Aorta (tissue), 5 donors: ENCODE data around the gene IST1. TPM values are rescaled to one million over a fixed set of nuclear protein-coding genes. Genes with fewer than 3 reads are reported as not detected.
A peak's percentile ranks its signal among the peaks of the same experiment; 100 is the strongest.

Experiments used
- ATAC-seq: fragments of 200-7000 bp; cut with Tn5 transposase; one replicate; pipeline ENCODE4 v1.9.1; 2022; ENCODE audit warnings: moderate library complexity; ENCODE audit not compliant: low FRiP score
- DNase-seq, 2 donors: peaks; one replicate each; pipeline ENCODE4 v3.0.0-alpha.2; 2020
- H3K27ac ChIP-seq, 2 donors: one replicate each; pipeline ENCODE4 v1.5.1; 2013; ENCODE audit warnings: low read length in 2 of 2, mild to moderate bottlenecking in 2 of 2, moderate library complexity in 2 of 2, control low read depth in 1 of 2, inconsistent platforms in 1 of 2, low read depth in 1 of 2
- H3K27me3 ChIP-seq, 2 donors: one replicate each; pipeline ENCODE4 v1.6.1; 2013; ENCODE audit warnings: control low read depth in 1 of 2, low read length in 1 of 2, mild to moderate bottlenecking in 1 of 2, moderate library complexity in 1 of 2; ENCODE audit not compliant: insufficient read depth in 2 of 2, control insufficient read depth in 1 of 2
- H3K36me3 ChIP-seq, 2 donors: one replicate each; pipeline ENCODE4 v1.6.1; 2013; ENCODE audit warnings: control low read depth in 1 of 2, low read length in 1 of 2, mild to moderate bottlenecking in 1 of 2; ENCODE audit not compliant: insufficient read depth in 2 of 2, control insufficient read depth in 1 of 2
- H3K4me1 ChIP-seq, 2 donors: one replicate each; pipeline ENCODE4 v1.6.1; 2013; ENCODE audit warnings: low read length in 2 of 2, control low read depth in 1 of 2, mild to moderate bottlenecking in 1 of 2, moderate library complexity in 1 of 2; ENCODE audit not compliant: insufficient read depth in 2 of 2, control insufficient read depth in 1 of 2
- H3K4me3 ChIP-seq, 2 donors: one replicate each; pipeline ENCODE4 v1.5.1; 2013; ENCODE audit warnings: low read length in 2 of 2, control low read depth in 1 of 2, mild to moderate bottlenecking in 1 of 2
- H3K9me3 ChIP-seq: one replicate; pipeline ENCODE4 v1.6.1; 2013; ENCODE audit warnings: mild to moderate bottlenecking, low read length; ENCODE audit not compliant: control insufficient read depth
- WGBS, 2 donors: extraction: QIAGEN DNeasy Blood & Tissue Kit; methylation state at CpG; one replicate each; pipeline ENCODE4 v1.1.7; 2013; 5-methylcytosine and 5-hydroxymethylcytosine counted together
- intact Hi-C, 2 donors: fragments of 100-400 bp; cut with DNase I; formaldehyde crosslinking; loops; one replicate each; pipeline versions ENCODE4 v1.14.2 to v1.15.0; 2022
- polyA plus RNA-seq, 2 donors: library from polyadenylated mRNA; stranded (reverse); fragments of 200-250 nt; gene quantifications; one replicate each; pipeline ENCODE4 v1.2.3, GENCODE V29; 2013
- total RNA-seq, 2 donors: library from RNA; stranded (reverse); fragmentation: NEBNext Ultra II Directional; extraction: Animal tissue kit (Norgen Biotek cat#: 25700); gene quantifications; one replicate each; pipeline ENCODE4 v1.2.1, GENCODE V29; 2021
- donor health status: healthy with polysubstance abuse.
- donor health status: Bipolar disorder and iron deficiency.
- donor health status: DM: no; HTN: no; CAD: no.
- donor health status: DM: no; HTN: no; CAD: no.
- donor health status: DM: yes; HTN: yes; CAD: no.

IST1 gene
- total and polyA plus RNA-seq, 4 donors, result 52.5 to 202 (median 151) TPM

DNA sequence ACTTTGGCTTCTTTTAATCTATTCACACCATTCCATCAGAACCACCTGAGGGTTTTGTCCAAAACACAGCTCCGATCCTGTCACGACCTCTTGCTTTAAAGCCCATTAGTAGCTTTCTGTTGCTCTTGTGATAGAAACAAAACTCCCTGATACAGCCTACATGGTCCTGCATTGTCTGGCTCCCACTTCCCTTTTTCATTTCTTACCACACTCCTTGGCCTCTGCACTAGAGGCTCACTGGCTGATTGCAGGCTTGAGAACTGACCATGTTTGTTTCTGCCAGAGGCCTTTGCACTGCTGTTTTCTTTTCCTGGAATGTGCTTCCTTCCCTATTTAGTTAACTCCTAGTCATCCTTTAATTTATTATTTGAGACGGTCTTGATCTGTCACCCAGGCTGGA, 23.7 kb downstream of the IST1 start:
- WGBS, 2 donors, result 67 to 69% methylated on average over 3 of the region's 3 CpGs

DNA sequence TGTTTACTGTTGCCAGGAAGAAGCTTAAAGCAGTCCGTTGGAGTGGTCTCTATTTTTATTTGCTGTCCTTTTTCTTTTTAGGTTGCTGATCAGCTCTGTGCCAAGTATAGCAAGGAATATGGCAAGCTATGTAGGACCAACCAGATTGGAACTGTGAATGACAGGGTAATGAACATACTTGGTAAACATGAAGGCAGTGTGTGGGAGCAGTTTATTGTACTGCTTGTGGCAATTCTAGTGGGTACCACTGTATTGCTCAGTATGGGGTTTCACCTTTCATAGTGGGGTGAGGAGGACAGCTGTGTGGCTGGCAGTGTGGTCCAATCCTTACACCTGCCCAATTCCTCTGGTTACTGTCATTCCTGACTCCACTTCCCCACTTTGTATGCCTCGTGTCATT, 25.3 kb downstream of the IST1 start:
- whole genome bisulfite sequencing, 2 donors, result 70 to 73% methylated on average over 2 of the region's 2 CpGs
- ATAC-seq (no peak), DNase-seq (no peak)
- Histone ChIP-seq H3K27ac (no peak overlapping the region), H3K36me3 (peaks cover 10 to 21% of the 10 kb centered on the region in 2 donors), H3K4me1 (no peaks in the 10 kb centered on the region), H3K4me3 (no peak overlapping the region), H3K9me3 (no peaks in the 10 kb centered on the region), H3K27me3 (no peaks in the 10 kb centered on the region)
- intact Hi-C loops, result no loop called here

More for the DNA sequence above, 23.7 kb downstream of the IST1 start:
- no peak overlapping the region for H3K4me3 ChIP-seq
- no peak for ATAC-seq
- intact Hi-C loops, result no loop called here
- no peak overlapping the region for H3K27ac ChIP-seq
- peaks cover 10 to 21% of the 10 kb centered on the region in 2 donors for H3K36me3 ChIP-seq
- H3K4me1 ChIP-seq, result peaks cover 0 to 5% of the 10 kb centered on the region in 2 donors
- no peak for DNase-seq
- H3K9me3 ChIP-seq, result no peaks in the 10 kb centered on the region
- H3K27me3 ChIP-seq, result no peaks in the 10 kb centered on the region

DNA sequence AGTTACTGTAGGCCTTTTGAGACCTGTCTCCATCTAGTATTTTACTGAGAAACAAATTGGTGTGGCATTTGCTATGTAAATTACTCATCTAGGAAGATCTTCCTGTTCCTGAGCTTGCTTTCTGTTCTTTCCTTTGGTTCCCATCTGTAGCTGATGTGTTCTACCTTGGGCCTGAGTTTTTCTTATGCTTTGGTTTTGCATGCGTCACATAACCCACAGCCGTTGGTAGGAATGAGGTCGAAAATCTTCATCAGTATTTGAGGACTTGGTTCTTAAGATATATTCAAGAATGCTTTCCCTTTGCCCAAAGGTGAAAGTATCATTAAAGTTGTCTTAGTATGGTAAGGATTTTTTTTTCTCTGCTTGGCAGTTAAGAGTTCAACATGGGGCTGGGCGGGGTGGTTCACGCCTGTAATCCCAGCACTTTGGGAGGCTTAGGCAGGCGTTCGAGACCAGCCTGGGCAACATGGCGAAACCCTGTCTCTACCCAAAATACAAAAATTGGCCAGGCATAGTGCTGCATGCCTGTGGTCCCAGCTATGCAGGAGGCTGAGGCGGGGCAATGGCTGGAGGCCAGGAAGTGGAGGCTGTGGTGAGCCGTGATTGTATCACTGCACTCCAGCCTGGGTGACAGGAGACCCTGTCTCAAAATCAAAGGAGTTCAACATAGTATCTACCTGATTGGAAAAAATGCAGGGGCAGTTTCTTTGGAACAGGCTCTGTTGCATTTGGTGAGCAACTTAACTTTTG, 28.8 kb downstream of the IST1 start:
- H3K4me1 ChIP-seq, result peaks cover 1 to 6% of the 10 kb centered on the region in 2 donors
- intact Hi-C loops, result no loop called here
- no peak for ATAC-seq
- no peaks in the 10 kb centered on the region for H3K27me3 ChIP-seq
- peaks cover 11 to 21% of the 10 kb centered on the region in 2 donors for H3K36me3 ChIP-seq
- no peaks in the 10 kb centered on the region for H3K9me3 ChIP-seq
- WGBS, 2 donors, result 83 to 86% methylated on average over 10 of the region's 10 CpGs
- no peak for DNase-seq
- H3K4me3 ChIP-seq, result no peak overlapping the region
- no peak overlapping the region for H3K27ac ChIP-seq

GRCh38 chr16:71924710-71925109, 29.4 kb downstream of the IST1 start:
- intact Hi-C loops, result loop anchor here in 1 of 2 donors (5.0 kb wide), 1 partner anchor 42 kb away; the partner anchor contains the start of gene ZNF821
- 93 to 94% methylated on average over 2 of the region's 2 CpGs for WGBS, 2 donors
- H3K4me1 ChIP-seq, result peaks cover 1 to 6% of the 10 kb centered on the region in 2 donors
- ATAC-seq, result no peak
- DNase-seq, result no peak
- no peak overlapping the region for H3K4me3 ChIP-seq
- no peak overlapping the region for H3K27ac ChIP-seq
- peaks cover 9 to 18% of the 10 kb centered on the region in 2 donors for H3K36me3 ChIP-seq
- no peaks in the 10 kb centered on the region for H3K27me3 ChIP-seq
- H3K9me3 ChIP-seq, result no peaks in the 10 kb centered on the region

GRCh38 chr16:71927383-71927782, 32.1 kb downstream of the IST1 start:
- peak in 1 of 2 donors; percentile 73 for DNase-seq

DNA sequence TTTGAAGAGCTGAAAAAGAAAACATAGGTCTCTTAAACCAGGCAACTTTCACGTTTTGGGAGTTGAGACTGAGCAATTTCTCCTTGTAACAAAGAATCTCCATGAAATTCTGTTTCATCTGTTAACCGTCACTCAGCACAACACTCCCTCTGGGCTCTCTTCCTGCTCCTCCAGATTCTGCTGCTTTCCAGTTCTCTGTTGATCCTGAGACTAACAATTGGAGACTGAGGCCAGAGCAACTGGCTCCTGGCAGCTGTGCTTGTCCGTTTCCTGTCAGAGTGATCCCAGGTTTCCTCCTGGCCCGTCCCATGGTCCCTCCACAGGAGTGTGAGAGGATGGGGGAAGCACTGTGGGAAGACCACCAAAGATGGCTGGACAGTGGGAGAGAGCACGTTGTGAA, 32.5 kb downstream of the IST1 start:
- peaks cover 3% of the 10 kb centered on the region in 2 donors for H3K36me3 ChIP-seq
- H3K4me3 ChIP-seq, result no peak overlapping the region
- peaks cover 1 to 6% of the 10 kb centered on the region in 2 donors for H3K4me1 ChIP-seq
- DNase-seq (no peak), ATAC-seq (peak; percentile 47)
- H3K27me3 ChIP-seq, result no peaks in the 10 kb centered on the region
- WGBS, 2 donors, result 19 to 22% methylated on average over 5 of the region's 5 CpGs
- H3K27ac ChIP-seq, result peak overlapping the region in 1 of 2 donors; percentile 60
- H3K9me3 ChIP-seq, result no peaks in the 10 kb centered on the region
- intact Hi-C loops, result loop anchor here in 1 of 2 donors (5.0 kb wide), 1 partner anchor 45 kb away; the partner anchor contains the start of gene ZNF821

More at GRCh38 chr16:71927383-71927782, 32.1 kb downstream of the IST1 start:
- H3K27ac ChIP-seq, result peak overlapping the region in 1 of 2 donors; percentile 60
- ATAC-seq, result peak; percentile 51
- no peaks in the 10 kb centered on the region for H3K27me3 ChIP-seq
- WGBS, 2 donors, result 2 to 5% methylated on average over 3 of the region's 3 CpGs
- peaks cover 1 to 6% of the 10 kb centered on the region in 2 donors for H3K4me1 ChIP-seq
- peaks cover 3 to 5% of the 10 kb centered on the region in 2 donors for H3K36me3 ChIP-seq
- intact Hi-C loops, result loop anchor here in 1 of 2 donors (5.0 kb wide), 1 partner anchor 45 kb away; the partner anchor contains the start of gene ZNF821
- no peak overlapping the region for H3K4me3 ChIP-seq
- no peaks in the 10 kb centered on the region for H3K9me3 ChIP-seq

- Histone ChIP-seq H3K4me1 (peaks cover 1 to 6% of the 10 kb centered on the region in 2 donors), H3K9me3 (no peaks in the 10 kb centered on the region), H3K36me3 (peaks cover 0 to 3% of the 10 kb centered on the region in 2 donors), H3K4me3 (no peak overlapping the region), H3K27ac (no peak overlapping the region), H3K27me3 (no peaks in the 10 kb centered on the region)
- WGBS, 2 donors, result 2 to 5% methylated on average over 3 of the region's 3 CpGs
- intact Hi-C loops, result loop anchor here in 1 of 2 donors (5.0 kb wide), 1 partner anchor 47 kb away; the partner anchor contains the start of gene ZNF821
- DNase-seq, result no peak
- ATAC-seq, result peak; percentile 61
These were observed 33.7 kb downstream of the IST1 start for GRCh38 chr16:71929048-71929447.

- H3K9me3 ChIP-seq, result no peaks in the 10 kb centered on the region
- no peak for DNase-seq
- no peaks in the 10 kb centered on the region for H3K27me3 ChIP-seq
- no peak overlapping the region for H3K4me3 ChIP-seq
- H3K36me3 ChIP-seq, result peaks cover 0 to 5% of the 10 kb centered on the region in 2 donors
- WGBS, 2 donors, result 78 to 82% methylated on average over 5 of the region's 5 CpGs
- H3K27ac ChIP-seq, result no peak overlapping the region
- no peak for ATAC-seq
- peaks cover 1 to 6% of the 10 kb centered on the region in 2 donors for H3K4me1 ChIP-seq
- intact Hi-C loops, result loop anchor here in 1 of 2 donors (2.0 kb wide), 1 partner anchor 35 kb away; the partner anchor contains the start of gene IST1
These were observed 34.8 kb downstream of the IST1 start for GRCh38 chr16:71930013-71930563.
